ENCODE results near the gene AGBL1.

DNA sequence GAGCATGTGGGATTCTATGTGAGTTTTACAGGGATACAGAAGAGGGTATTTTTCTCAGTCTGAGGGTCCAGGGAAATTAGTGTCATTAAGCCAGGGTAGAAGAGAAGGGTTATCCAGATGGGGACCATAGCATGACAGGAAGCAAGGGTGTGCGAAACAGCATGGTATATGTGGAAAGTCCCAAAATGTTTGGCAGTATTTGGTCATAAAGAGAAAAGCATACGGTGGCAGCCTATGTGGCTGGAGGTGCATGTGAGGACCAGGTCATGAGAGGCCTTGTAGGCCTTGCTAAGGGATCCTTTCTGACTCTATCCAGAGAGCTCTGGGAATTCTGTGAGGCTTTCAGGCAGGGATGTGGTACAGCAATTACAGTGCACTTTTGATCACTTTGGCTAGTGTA lies 411.4 kb downstream of the AGBL1 start:
- TF ChIP-seq, protein P1, sequence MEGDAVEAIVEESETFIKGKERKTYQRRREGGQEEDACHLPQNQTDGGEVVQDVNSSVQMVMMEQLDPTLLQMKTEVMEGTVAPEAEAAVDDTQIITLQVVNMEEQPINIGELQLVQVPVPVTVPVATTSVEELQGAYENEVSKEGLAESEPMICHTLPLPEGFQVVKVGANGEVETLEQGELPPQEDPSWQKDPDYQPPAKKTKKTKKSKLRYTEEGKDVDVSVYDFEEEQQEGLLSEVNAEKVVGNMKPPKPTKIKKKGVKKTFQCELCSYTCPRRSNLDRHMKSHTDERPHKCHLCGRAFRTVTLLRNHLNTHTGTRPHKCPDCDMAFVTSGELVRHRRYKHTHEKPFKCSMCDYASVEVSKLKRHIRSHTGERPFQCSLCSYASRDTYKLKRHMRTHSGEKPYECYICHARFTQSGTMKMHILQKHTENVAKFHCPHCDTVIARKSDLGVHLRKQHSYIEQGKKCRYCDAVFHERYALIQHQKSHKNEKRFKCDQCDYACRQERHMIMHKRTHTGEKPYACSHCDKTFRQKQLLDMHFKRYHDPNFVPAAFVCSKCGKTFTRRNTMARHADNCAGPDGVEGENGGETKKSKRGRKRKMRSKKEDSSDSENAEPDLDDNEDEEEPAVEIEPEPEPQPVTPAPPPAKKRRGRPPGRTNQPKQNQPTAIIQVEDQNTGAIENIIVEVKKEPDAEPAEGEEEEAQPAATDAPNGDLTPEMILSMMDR (conservative IDR thresholded peaks at IDR 0.05 in 1 of 2, IDR thresholded peaks at IDR 0.05 in 1 of 2; ENCODE audit: extremely low read depth in 1 of 2, insufficient read depth in 1 of 2, low read depth in 1 of 2, low read length in 2 of 2): no peak
- TF ChIP-seq EZH2 (IDR thresholded peaks at IDR 0.05; ENCODE audit: borderline replicate concordance, low read length): no peak
